Breast epithelium (tissue), 3 donors: ENCODE data around the gene GC.

Experiments used
- CTCF ChIP-seq, 3 donors: fragments of 450-650 bp; IDR thresholded peaks; one replicate each; pipeline ENCODE4 v1.5.1; 2016 to 2017; ENCODE audit warnings: antibody characterized with exemption in 3 of 3, mild to moderate bottlenecking in 3 of 3, moderate library complexity in 3 of 3
- POLR2A ChIP-seq: fragments of 450-650 bp; IDR thresholded peaks from one replicate; pipeline ENCODE4 v1.6.1; 2016; ENCODE audit warnings: antibody characterized with exemption, mild to moderate bottlenecking, moderate library complexity

GRCh38 chr4:71827826-71828225 lies 43.9 kb upstream of the GC start:
- TF ChIP-seq CTCF (IDR thresholded peaks at IDR 0.05) = no peak
- no peak for TF ChIP-seq POLR2A
